NB4 (cell line): Measurements from ENCODE around the gene CEP76.

Experiments used
- DNase-seq: peaks from one replicate; pipeline ENCODE4 v3.0.0; 2010; ENCODE audit warnings: low read depth
- H3K4me3 ChIP-seq: one replicate; pipeline ENCODE4 v1.5.1; 2011; ENCODE audit warnings: mild to moderate bottlenecking, low read depth, low read length, moderate library complexity
- CTCF ChIP-seq: IDR thresholded peaks from one replicate; pipeline ENCODE4 v1.5.1; 2012; ENCODE audit warnings: low read depth, low read length
- MAX ChIP-seq: IDR thresholded peaks from 2 replicates; pipeline ENCODE4 v1.6.1; 2011; ENCODE audit warnings: low read depth, low read length
- MYC ChIP-seq: IDR thresholded peaks from 2 replicates; pipeline ENCODE4 v1.6.1; 2011; ENCODE audit warnings: low read depth, low read length
- POLR2A ChIP-seq: IDR thresholded peaks from 2 replicates; pipeline ENCODE4 v1.6.1; 2011; ENCODE audit warnings: mild to moderate bottlenecking; ENCODE audit not compliant: insufficient read length; ENCODE audit errors: extremely low read depth

CEP76 gene

GRCh38 chr18:12744103-12744502 is 41.6 kb upstream of the CEP76 start:
- H3K4me3 ChIP-seq: no peak overlapping the region
- peak; percentile 64 for DNase-seq
- TF ChIP-seq CTCF (no peak), MAX (no peak), MYC (no peak), POLR2A (no peak)

GRCh38 chr18:12742453-12742852 is 39.9 kb upstream of the CEP76 start:
- no peak for DNase-seq
- no peak for TF ChIP-seq MYC
- TF ChIP-seq MAX: no peak
- no peak for TF ChIP-seq CTCF
- no peak for TF ChIP-seq POLR2A
- H3K4me3 ChIP-seq: no peak overlapping the region

- no peak overlapping the region for H3K4me3 ChIP-seq
- no peak for DNase-seq
- TF ChIP-seq MYC: no peak
- no peak for TF ChIP-seq POLR2A
- TF ChIP-seq MAX: no peak
- TF ChIP-seq CTCF: no peak
These were observed 38.8 kb upstream of the CEP76 start for GRCh38 chr18:12741351-12741750.

- no peak overlapping the region for H3K4me3 ChIP-seq
- TF ChIP-seq MYC: no peak
- no peak for TF ChIP-seq CTCF
- TF ChIP-seq POLR2A: no peak
- no peak for TF ChIP-seq MAX
- no peak for DNase-seq
These were observed 34.9 kb upstream of the CEP76 start for GRCh38 chr18:12737243-12737902.

GRCh38 chr18:12726774-12727550 is 24.4 kb upstream of the CEP76 start:
- peak; percentile 74 for DNase-seq
- TF ChIP-seq MAX: no peak
- TF ChIP-seq CTCF: peak; percentile 79
- H3K4me3 ChIP-seq: no peak overlapping the region
